Brain microvascular endothelial cell (primary cell): Measurements from ENCODE around the gene NRXN3.

Experiments used
- DNase-seq: peaks from one replicate; pipeline ENCODE4 v3.0.0-alpha.2; 2020
- H3K27ac ChIP-seq: fragments of 250-450 bp; sonication (Bioruptor Pico); 2 replicates; pipeline ENCODE4 v1.5.1; 2020; ENCODE audit warnings: mild to moderate bottlenecking, moderate library complexity
- H3K27me3 ChIP-seq: fragments of 250-450 bp; sonication (Bioruptor Pico); replicated peaks from 2 replicates; pipeline ENCODE4 v1.5.1; 2020; ENCODE audit warnings: mild to moderate bottlenecking
- H3K36me3 ChIP-seq: fragments of 250-450 bp; sonication (Bioruptor Pico); replicated peaks from 2 replicates; pipeline ENCODE4 v1.5.1; 2020; ENCODE audit warnings: mild to moderate bottlenecking
- H3K4me3 ChIP-seq: 2 replicates; pipeline ENCODE4 v1.5.1; 2011; ENCODE audit warnings: low read depth, mild to moderate bottlenecking, control low read depth, low read length, moderate library complexity
- CTCF ChIP-seq: IDR thresholded peaks from 2 replicates; pipeline ENCODE4 v1.5.1; 2011; ENCODE audit warnings: low read depth, mild to moderate bottlenecking, moderate library complexity, low read length, control low read depth, inconsistent platforms; ENCODE audit errors: missing control alignments
- in situ Hi-C: cut with HindIII; loops from 2 replicates; pipeline ENCODE4 v1.10.0; 2017; ENCODE audit warnings: low sequenced_read_pairs, low pct_ligation_motif_present

Gene NRXN3

DNA sequence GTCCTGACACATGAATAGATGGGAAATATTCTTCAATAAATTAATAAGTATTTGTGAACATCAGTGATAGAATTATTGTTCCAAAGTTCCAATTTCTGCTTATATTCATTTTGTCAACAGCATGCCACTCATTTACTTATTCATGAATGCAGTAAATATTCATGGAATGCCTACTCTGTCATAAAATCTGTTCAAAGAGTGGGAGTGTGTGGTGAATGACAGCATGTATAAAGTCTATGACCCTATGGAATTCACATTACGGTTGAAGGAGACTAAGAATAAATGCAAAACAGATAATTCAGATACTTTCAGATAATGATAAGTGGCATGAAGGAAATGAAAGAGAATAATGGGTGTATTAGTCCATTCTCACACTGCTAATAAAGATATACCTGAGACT, 494.7 kb downstream of the NRXN3 start:
- no peak for TF ChIP-seq CTCF
- no peak overlapping the region for H3K4me3 ChIP-seq
- H3K27me3 ChIP-seq, result no peaks in the 10 kb centered on the region
- no peak overlapping the region for H3K27ac ChIP-seq
- H3K36me3 ChIP-seq, result no peaks in the 10 kb centered on the region
- in situ Hi-C loops, result no loop called here
- no peak for DNase-seq

- TF ChIP-seq CTCF, result no peak
Observed at GRCh38 chr14:78666336-78667056, 496.3 kb downstream of the NRXN3 start.

GRCh38 chr14:78667141-78667540, 497.0 kb downstream of the NRXN3 start:
- Histone ChIP-seq H3K36me3 (no peaks in the 10 kb centered on the region), H3K27ac (no peak overlapping the region), H3K4me3 (no peak overlapping the region), H3K27me3 (no peaks in the 10 kb centered on the region)
- DNase-seq, result no peak
- TF ChIP-seq CTCF, result no peak
- in situ Hi-C loops, result no loop called here

More at GRCh38 chr14:78666336-78667056, 496.3 kb downstream of the NRXN3 start:
- Histone ChIP-seq H3K27ac (no peak overlapping the region), H3K36me3 (no peaks in the 10 kb centered on the region), H3K27me3 (no peaks in the 10 kb centered on the region), H3K4me3 (no peak overlapping the region)
- in situ Hi-C loops, result no loop called here
- no peak for DNase-seq

- TF ChIP-seq CTCF, result no peak
Observed at GRCh38 chr14:78673845-78674244, 503.7 kb downstream of the NRXN3 start.

DNA sequence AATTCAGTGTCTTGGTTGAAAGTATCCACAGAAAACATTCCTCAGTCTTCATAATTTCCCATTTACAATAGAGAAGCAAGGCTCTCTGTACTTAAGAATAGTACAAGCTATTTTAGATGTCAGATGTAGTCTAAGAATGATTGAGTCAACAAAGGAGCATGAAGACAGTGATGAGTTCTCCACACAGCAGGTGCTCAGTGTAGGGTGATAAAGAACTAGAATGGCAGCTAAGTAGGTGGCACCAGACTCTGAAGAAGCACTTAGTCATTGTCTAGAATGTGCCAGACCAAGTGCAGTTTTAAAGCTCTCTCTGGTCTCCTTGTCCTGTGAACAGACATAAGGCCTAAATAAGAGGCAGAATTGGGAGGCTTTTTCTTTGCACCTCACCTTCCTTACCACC, 504.6 kb downstream of the NRXN3 start:
- Histone ChIP-seq H3K36me3 (no peaks in the 10 kb centered on the region), H3K27ac (no peak overlapping the region), H3K27me3 (no peaks in the 10 kb centered on the region), H3K4me3 (no peak overlapping the region)
- no peak for DNase-seq
- no peak for TF ChIP-seq CTCF
- in situ Hi-C loops, result no loop called here

More at GRCh38 chr14:78673845-78674244, 503.7 kb downstream of the NRXN3 start:
- no peaks in the 10 kb centered on the region for H3K36me3 ChIP-seq
- H3K27ac ChIP-seq, result no peak overlapping the region
- in situ Hi-C loops, result no loop called here
- H3K4me3 ChIP-seq, result no peak overlapping the region
- no peaks in the 10 kb centered on the region for H3K27me3 ChIP-seq
- no peak for DNase-seq

GRCh38 chr14:78683206-78683605, 513.0 kb downstream of the NRXN3 start:
- DNase-seq, result no peak
- no peaks in the 10 kb centered on the region for H3K27me3 ChIP-seq
- no peak overlapping the region for H3K4me3 ChIP-seq
- in situ Hi-C loops, result no loop called here
- no peak overlapping the region for H3K27ac ChIP-seq
- no peaks in the 10 kb centered on the region for H3K36me3 ChIP-seq
- no peak for TF ChIP-seq CTCF
